22Rv1 (cell line): ENCODE measurements around the gene TAF1.
"Not testable (repeated sequence)": the region's sequence is repeated elsewhere in the genome, so short reads cannot be mapped to it uniquely, and the experiment has no call there.

Experiments
- CTCF ChIP-seq: fragments of 450-650 bp; IDR thresholded peaks from 2 replicates; pipeline ENCODE4 v1.5.1; 2017; ENCODE audit warnings: mild to moderate bottlenecking
- ZFX ChIP-seq: fragments of 450-650 bp; IDR thresholded peaks from 2 replicates; pipeline ENCODE4 v1.6.1; 2017; ENCODE audit warnings: antibody characterized with exemption, borderline replicate concordance

GRCh38 chrX:71391725-71392124 lies 25.6 kb downstream of the TAF1 start:
- TF ChIP-seq CTCF, ZFX: not testable (repeated sequence)
